Prostate gland (tissue), 2 donors: ENCODE data around the gene INPP5A. TPM values are rescaled to one million over a fixed set of nuclear protein-coding genes. Genes with fewer than 3 reads are reported as not detected.

Experiments
- DNase-seq: peaks from one replicate; pipeline ENCODE4 v3.0.0-alpha.2; 2019; ENCODE audit warnings: low spot score
- H3K27ac ChIP-seq, 2 donors: fragments of 200-600 bp; sonication (generic); 2 replicates each; pipeline ENCODE4 v1.5.1; 2017 to 2019
- H3K27me3 ChIP-seq: fragments of 200-600 bp; sonication (generic); replicated peaks from 2 replicates; pipeline ENCODE4 v1.5.1; 2019; ENCODE audit not compliant: insufficient read depth
- H3K36me3 ChIP-seq, 2 donors: fragments of 200-600 bp; sonication (generic); 1 replicate in 1 of 2; 2 replicates in 1 of 2; pipeline versions ENCODE4 v1.5.1 to v1.8.1; 2017 to 2019
- H3K4me1 ChIP-seq: fragments of 200-600 bp; sonication (generic); replicated peaks from 2 replicates; pipeline ENCODE4 v1.5.1; 2019
- H3K4me3 ChIP-seq, 2 donors: fragments of 200-600 bp; sonication (generic); 2 replicates each; pipeline ENCODE4 v1.5.1; 2017 to 2019
- H3K9me3 ChIP-seq: fragments of 200-600 bp; sonication (generic); 2 replicates; pipeline ENCODE4 v1.5.1; 2017
- CTCF ChIP-seq, 4 experiments: fragments of 200-600 bp in 2 of 4; fragments of 450-650 bp in 2 of 4; sonication (generic) in 2 of 4; IDR thresholded peaks; 1 replicate in 3 of 4; 2 replicates in 1 of 4; pipeline ENCODE4 v1.5.1; 2016 to 2019; ENCODE audit warnings: antibody characterized with exemption in 4 of 4, mild to moderate bottlenecking in 2 of 4, moderate library complexity in 2 of 4
- POLR2A ChIP-seq: fragments of 450-650 bp; IDR thresholded peaks from one replicate; pipeline ENCODE4 v1.6.1; 2016; ENCODE audit warnings: antibody characterized with exemption, mild to moderate bottlenecking
- POLR2AphosphoS5 ChIP-seq: sonication (generic); formaldehyde crosslinking; IDR thresholded peaks from one replicate; pipeline ENCODE4 v1.6.1; 2017; ENCODE audit warnings: antibody characterized with exemption
- WGBS: methylation state at CpG from one replicate; pipeline ENCODE4 v1.1.5; 2018; 5-methylcytosine and 5-hydroxymethylcytosine counted together
- intact Hi-C: fragments of 100-400 bp; cut with DNase I; formaldehyde crosslinking; loops from one replicate; pipeline ENCODE4 v1.14.2; 2022
- total RNA-seq, 2 donors: library from RNA; depleted of rRNA; stranded (reverse); fragments of >200 nt; gene quantifications; one replicate each; pipeline ENCODE4 v1.1.0, GENCODE V29; 2016

INPP5A gene
- total RNA-seq, 2 donors from 2014 or later: 49.5 to 83.3 TPM

GRCh38 chr10:132574783-132575319 lies 37.3 kb downstream of the INPP5A start:
- intact Hi-C loops: loop anchor here (5.0 kb wide), 2 partner anchors 33 to 113 kb away; no protein-coding TSS in a partner anchor
- Histone ChIP-seq H3K4me3 (no peak overlapping the region), H3K27ac (peak overlapping the region; percentile 90 to 94), H3K4me1 (peaks cover 46% of the 10 kb centered on the region), H3K36me3 (no peaks in the 10 kb centered on the region), H3K9me3 (no peaks in the 10 kb centered on the region), H3K27me3 (no peaks in the 10 kb centered on the region)
- WGBS: 37% methylated on average over 19 of the region's 19 CpGs
- DNase-seq: no peak
- TF ChIP-seq POLR2AphosphoS5 (no peak), CTCF (IDR thresholded peaks at IDR 0.05) (no peak), POLR2A (no peak)

DNA sequence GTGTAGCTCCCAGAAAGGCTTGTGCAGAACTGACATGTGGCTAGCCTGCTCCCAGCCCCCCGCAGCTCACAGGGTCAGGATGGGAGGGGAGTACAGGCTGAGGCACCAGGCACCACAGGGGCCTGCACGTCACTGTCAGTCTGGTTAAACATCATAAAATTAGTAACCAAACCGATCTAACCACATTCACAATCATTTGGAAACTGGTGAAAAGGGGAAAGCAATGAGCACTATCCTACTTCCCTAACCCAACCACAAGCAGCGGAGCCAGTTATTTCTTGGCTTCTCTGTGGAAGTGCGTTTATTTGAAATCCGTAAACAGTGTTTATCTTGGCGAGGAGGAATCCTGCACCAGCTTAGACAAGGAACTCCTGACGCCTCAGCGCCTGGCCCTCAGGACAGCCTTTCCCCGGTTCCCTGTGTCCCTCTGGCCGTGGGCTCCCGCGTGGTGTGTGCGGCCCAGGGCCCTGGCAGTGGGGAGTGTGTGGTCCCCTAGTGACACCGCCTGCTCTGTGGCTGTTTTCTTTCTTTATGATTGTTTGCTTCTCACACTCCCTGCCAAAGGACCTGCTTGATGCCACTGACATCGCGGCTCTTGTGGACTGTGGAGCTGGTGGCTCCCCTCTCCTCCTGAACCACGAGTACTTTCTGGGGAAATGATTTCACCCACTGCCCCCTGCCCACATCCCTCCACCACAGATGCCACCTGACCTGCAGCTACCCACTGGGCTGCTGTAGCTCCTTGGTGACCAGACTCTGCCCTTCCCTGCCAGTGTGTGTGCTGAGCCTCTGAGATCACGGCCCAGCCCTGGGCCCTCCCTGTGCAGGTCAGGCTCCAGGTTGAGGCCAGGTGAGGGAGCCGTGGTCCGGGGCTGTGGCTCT lies 38.0 kb downstream of the INPP5A start:
- intact Hi-C loops: loop anchor here (5.0 kb wide), 2 partner anchors 33 to 113 kb away; no protein-coding TSS in a partner anchor

GRCh38 chr10:132576671-132577349 lies 39.2 kb downstream of the INPP5A start:
- H3K36me3 ChIP-seq: no peaks in the 10 kb centered on the region
- TF ChIP-seq POLR2AphosphoS5: no peak
- no peak for TF ChIP-seq POLR2A
- TF ChIP-seq CTCF (IDR thresholded peaks at IDR 0.05): no peak
- peak overlapping the region; percentile 90 to 94 for H3K27ac ChIP-seq
- no peak overlapping the region for H3K4me3 ChIP-seq
- intact Hi-C loops: loop anchor here (5.0 kb wide), 2 partner anchors 35 to 115 kb away; no protein-coding TSS in a partner anchor
- peaks cover 39% of the 10 kb centered on the region for H3K4me1 ChIP-seq
- no peaks in the 10 kb centered on the region for H3K27me3 ChIP-seq
- WGBS: 76% methylated on average over 19 of the region's 19 CpGs
- DNase-seq: no peak
- H3K9me3 ChIP-seq: no peaks in the 10 kb centered on the region

More for the DNA sequence above, 38.0 kb downstream of the INPP5A start:
- Histone ChIP-seq H3K4me1 (peaks cover 46% of the 10 kb centered on the region), H3K27me3 (no peaks in the 10 kb centered on the region), H3K9me3 (no peaks in the 10 kb centered on the region), H3K4me3 (peak overlapping the region in 1 of 2 donors; percentile 1), H3K27ac (peak overlapping the region; percentile 90 to 94), H3K36me3 (no peaks in the 10 kb centered on the region)
- WGBS: 7% methylated on average over 21 of the region's 21 CpGs
- DNase-seq: peak; percentile 92
- TF ChIP-seq POLR2AphosphoS5 (peak; percentile 98), CTCF (IDR thresholded peaks at IDR 0.05) (no peak)

- H3K9me3 ChIP-seq: no peaks in the 10 kb centered on the region
- H3K4me1 ChIP-seq: peaks cover 32% of the 10 kb centered on the region
- H3K27ac ChIP-seq: peak overlapping the region; percentile 90 to 94
- H3K36me3 ChIP-seq: no peaks in the 10 kb centered on the region
- no peak overlapping the region for H3K4me3 ChIP-seq
- WGBS: 75% methylated on average over 16 of the region's 16 CpGs
- intact Hi-C loops: loop anchor here (5.0 kb wide), 2 partner anchors 35 to 115 kb away; no protein-coding TSS in a partner anchor
- no peaks in the 10 kb centered on the region for H3K27me3 ChIP-seq
- DNase-seq: no peak
- TF ChIP-seq POLR2A (no peak), POLR2AphosphoS5 (peak; percentile 10), CTCF (IDR thresholded peaks at IDR 0.05) (peak in 2 of 4 experiments; percentile 18 to 44)
Measured at GRCh38 chr10:132577350-132578003, 39.9 kb downstream of the INPP5A start.
